Osteocyte (in vitro differentiated cells): ENCODE results near the gene COL9A3. TPM values are rescaled to one million over a fixed set of nuclear protein-coding genes. Genes with fewer than 3 reads are reported as not detected.

ENCODE experiments used
- DNase-seq: peaks from one replicate; pipeline ENCODE4 v3.0.0; 2021; ENCODE audit warnings: mixed read lengths; ENCODE audit not compliant: unreplicated experiment; ENCODE audit errors: extremely low spot score
- H3K27ac Mint-ChIP-seq: one replicate; pipeline ENCODE4 v1.8.0; 2021; ENCODE audit warnings: mild to moderate bottlenecking, mixed read lengths; ENCODE audit not compliant: unreplicated experiment
- H3K27me3 Mint-ChIP-seq: one replicate; pipeline ENCODE4 v1.8.0; 2021; ENCODE audit warnings: mixed read lengths; ENCODE audit not compliant: unreplicated experiment
- H3K36me3 Mint-ChIP-seq: one replicate; pipeline ENCODE4 v1.8.0; 2021; ENCODE audit warnings: mixed read lengths; ENCODE audit not compliant: unreplicated experiment
- H3K4me1 Mint-ChIP-seq: one replicate; pipeline ENCODE4 v1.8.0; 2021; ENCODE audit warnings: mixed read lengths; ENCODE audit not compliant: unreplicated experiment
- H3K4me3 Mint-ChIP-seq: one replicate; pipeline ENCODE4 v1.8.0; 2021; ENCODE audit warnings: mild to moderate bottlenecking, moderate library complexity, mixed read lengths; ENCODE audit not compliant: unreplicated experiment
- H3K9me3 Mint-ChIP-seq: one replicate; pipeline ENCODE4 v1.8.0; 2021; ENCODE audit warnings: mixed read lengths; ENCODE audit not compliant: unreplicated experiment
- CTCF ChIP-seq: fragments of 200-600 bp; sonication (generic); IDR thresholded peaks from 2 replicates; pipeline ENCODE4 v1.5.0; 2021; ENCODE audit warnings: antibody characterized with exemption, mild to moderate bottlenecking, moderate library complexity
- total RNA-seq: library from RNA; stranded (reverse); gene quantifications from 2 replicates; pipeline ENCODE4 v1.2.1, GENCODE V29; 2021

Gene COL9A3
- total RNA-seq, 1 donor from 2014 or later: 1.7 TPM

- Mint-ChIP-seq H3K27ac (no peak overlapping the region), H3K27me3 (peaks cover 2% of the 10 kb centered on the region), H3K4me3 (no peak overlapping the region), H3K4me1 (peaks cover 3% of the 10 kb centered on the region), H3K9me3 (no peaks in the 10 kb centered on the region), H3K36me3 (peaks cover 2% of the 10 kb centered on the region)
- no peak for TF ChIP-seq CTCF
- DNase-seq: no peak
Observed at GRCh38 chr20:62838128-62838891, 21.5 kb downstream of the COL9A3 start.

- Mint-ChIP-seq H3K9me3 (no peaks in the 10 kb centered on the region), H3K4me1 (peaks cover 1% of the 10 kb centered on the region), H3K27ac (no peak overlapping the region), H3K36me3 (peaks cover 5% of the 10 kb centered on the region), H3K4me3 (no peak overlapping the region), H3K27me3 (peaks cover 2% of the 10 kb centered on the region)
- no peak for DNase-seq
- TF ChIP-seq CTCF: no peak
Observed at GRCh38 chr20:62839261-62839660, 22.4 kb downstream of the COL9A3 start.

GRCh38 chr20:62839816-62840215 lies 23.0 kb downstream of the COL9A3 start:
- Mint-ChIP-seq H3K27ac (no peak overlapping the region), H3K36me3 (peaks cover 5% of the 10 kb centered on the region), H3K27me3 (peaks cover 2% of the 10 kb centered on the region), H3K9me3 (no peaks in the 10 kb centered on the region), H3K4me3 (no peak overlapping the region), H3K4me1 (peaks cover 1% of the 10 kb centered on the region)
- DNase-seq: no peak
- TF ChIP-seq CTCF: no peak

- DNase-seq: no peak
- Mint-ChIP-seq H3K36me3 (peaks cover 7% of the 10 kb centered on the region), H3K4me1 (peaks cover 1% of the 10 kb centered on the region), H3K4me3 (no peak overlapping the region), H3K27ac (no peak overlapping the region), H3K27me3 (peaks cover 2% of the 10 kb centered on the region), H3K9me3 (no peaks in the 10 kb centered on the region)
- no peak for TF ChIP-seq CTCF
Observed at GRCh38 chr20:62840244-62841197, 23.7 kb downstream of the COL9A3 start.

GRCh38 chr20:62841705-62842212 lies 24.9 kb downstream of the COL9A3 start:
- Mint-ChIP-seq H3K4me3 (no peak overlapping the region), H3K27ac (no peak overlapping the region), H3K4me1 (peaks cover 1% of the 10 kb centered on the region), H3K36me3 (peaks cover 12% of the 10 kb centered on the region), H3K27me3 (no peaks in the 10 kb centered on the region), H3K9me3 (no peaks in the 10 kb centered on the region)
- DNase-seq: no peak
- no peak for TF ChIP-seq CTCF
